SHP77 treated with DMSO at 0.1 percent for 48 hours (cell line): ENCODE measurements around the gene ZBTB16.

Experiments
- DNase-seq: peaks from one replicate; lab custom pipeline; 2025; lab: John Stamatoyannopoulos, UW

The ZBTB16 gene

GRCh38 chr11:114243461-114244372, 184.2 kb downstream of the ZBTB16 start:
- peak; percentile 63 for DNase-seq

DNA sequence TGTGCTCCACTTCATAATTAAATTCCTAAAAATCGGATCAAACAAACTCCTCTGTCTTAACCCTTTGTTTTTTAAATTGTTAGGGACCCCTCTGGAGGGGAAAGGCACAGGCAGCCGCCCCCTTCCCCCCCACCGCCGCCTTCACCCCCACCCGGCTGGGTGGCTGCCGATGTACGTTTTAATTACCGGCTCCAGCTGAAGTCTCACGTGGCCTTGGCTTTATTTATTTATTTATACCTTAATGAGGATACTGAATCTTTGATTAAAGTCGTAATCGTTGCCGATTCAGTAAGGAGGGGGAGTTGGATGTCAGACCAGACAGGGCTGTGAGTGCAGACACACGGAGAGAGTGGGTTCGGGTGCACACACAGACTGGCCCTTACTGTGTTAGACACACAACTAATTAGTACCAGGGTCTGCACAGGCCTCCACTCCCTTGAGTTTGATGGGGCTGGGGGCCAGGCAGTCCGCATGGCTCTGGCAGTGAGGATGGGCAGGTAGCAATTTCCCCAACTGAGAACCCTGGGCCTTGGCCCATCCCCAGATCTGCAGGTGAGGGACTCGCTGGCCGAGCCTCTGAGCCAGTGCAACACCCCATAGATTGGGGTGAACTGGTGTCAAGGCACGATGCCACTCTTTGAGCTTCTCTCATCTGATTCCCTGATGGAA, 185.3 kb downstream of the ZBTB16 start:
- no peak for DNase-seq

- DNase-seq, result no peak
These were observed 187.0 kb downstream of the ZBTB16 start for GRCh38 chr11:114246321-114247069.

- DNase-seq, result no peak
These were observed 187.7 kb downstream of the ZBTB16 start for GRCh38 chr11:114247070-114247789.

DNA sequence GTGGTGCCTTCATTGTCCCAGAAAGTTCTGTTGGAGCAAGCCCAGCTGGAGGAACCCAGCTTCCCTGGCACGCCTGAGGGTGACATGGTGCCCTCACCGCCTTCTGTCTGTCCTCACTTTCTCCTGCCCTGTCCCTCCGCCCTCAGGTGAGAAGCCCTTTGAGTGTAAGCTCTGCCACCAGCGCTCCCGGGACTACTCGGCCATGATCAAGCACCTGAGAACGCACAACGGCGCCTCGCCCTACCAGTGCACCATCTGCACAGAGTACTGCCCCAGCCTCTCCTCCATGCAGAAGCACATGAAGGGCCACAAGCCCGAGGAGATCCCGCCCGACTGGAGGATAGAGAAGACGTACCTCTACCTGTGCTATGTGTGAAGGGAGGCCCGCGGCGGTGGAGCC, 190.7 kb downstream of the ZBTB16 start:
- DNase-seq, result no peak

DNA sequence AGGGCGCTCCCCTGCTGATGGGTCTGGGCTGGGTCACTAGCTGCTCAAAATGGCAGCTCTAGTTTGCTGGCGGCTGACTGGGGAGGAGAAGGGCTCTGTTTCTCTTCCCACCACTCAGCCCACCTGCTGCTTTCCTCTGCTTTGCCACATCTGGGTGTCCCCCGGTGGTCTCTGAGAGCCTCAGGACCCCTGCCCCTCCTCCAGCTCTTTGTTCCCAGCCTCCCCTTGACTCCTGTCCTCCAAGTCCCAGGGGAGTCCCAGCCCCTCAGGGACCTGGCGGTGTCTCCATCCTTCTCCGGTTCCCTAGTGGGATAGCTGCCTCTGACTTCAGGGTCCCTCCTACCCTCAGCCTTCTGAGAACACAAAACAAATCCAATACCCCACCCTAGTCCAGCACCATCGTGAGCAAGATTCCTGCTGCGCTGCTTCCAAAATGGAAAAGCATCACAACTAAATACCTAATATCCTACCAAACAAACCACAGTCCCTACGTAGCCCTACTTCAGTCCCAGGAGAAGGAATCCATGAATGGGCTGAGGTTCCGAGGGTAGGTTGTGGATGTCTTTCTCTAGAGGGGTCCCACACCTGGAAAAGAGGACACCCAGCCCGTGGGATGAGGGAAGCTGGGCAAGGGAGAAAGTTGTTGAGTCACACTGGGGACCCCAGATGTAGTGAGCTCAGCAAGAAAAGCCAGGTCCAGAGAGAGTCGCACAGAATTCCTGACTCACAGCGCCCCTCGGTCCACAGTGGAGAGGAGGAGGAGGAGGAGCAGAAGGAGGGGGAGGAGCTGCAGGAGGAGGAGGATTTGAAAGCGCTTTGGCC, 191.7 kb downstream of the ZBTB16 start:
- no peak for DNase-seq

- no peak for DNase-seq
These were observed 192.4 kb downstream of the ZBTB16 start for GRCh38 chr11:114251815-114252337.

DNA sequence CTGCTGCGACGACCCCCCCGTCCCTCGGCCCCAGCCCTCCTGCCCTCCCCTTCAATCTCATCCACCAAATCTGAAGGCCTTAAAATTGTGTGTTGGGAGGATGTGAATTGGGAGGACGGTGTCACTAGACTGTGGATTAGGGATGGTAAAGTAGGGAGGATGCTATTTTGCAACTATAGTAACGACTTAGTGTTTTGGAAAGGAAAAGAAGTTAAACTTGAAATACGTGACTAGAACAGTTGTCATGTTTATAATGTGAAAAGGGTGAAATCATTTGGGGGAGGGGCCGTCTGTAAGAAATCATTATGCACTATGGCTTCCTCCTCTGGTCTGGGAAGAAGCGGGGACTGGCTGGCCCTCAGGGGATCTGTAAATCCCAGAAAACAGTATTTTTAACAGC, 193.3 kb downstream of the ZBTB16 start:
- no peak for DNase-seq

DNA sequence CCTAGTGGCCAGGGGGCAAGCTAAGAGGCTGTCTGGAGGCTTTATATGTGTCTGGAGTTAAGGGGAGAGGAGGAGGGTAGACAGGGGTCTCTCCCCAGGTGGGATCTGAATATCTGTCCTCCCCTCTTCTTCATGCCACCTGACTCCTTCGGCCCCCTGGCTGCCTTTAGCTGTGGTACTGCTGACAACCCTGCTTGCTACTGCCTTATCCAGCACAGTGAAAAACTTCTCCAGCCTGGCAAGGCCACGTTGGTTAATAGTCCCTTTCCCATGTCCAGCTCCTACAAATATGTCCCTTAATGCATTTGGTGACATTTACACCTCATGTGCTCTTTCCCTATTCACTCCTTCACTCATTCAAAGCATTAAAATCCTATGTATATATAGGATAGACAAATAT, 194.3 kb downstream of the ZBTB16 start:
- DNase-seq, result no peak

- no peak for DNase-seq
These were observed 195.1 kb downstream of the ZBTB16 start for GRCh38 chr11:114254571-114255146.

DNA sequence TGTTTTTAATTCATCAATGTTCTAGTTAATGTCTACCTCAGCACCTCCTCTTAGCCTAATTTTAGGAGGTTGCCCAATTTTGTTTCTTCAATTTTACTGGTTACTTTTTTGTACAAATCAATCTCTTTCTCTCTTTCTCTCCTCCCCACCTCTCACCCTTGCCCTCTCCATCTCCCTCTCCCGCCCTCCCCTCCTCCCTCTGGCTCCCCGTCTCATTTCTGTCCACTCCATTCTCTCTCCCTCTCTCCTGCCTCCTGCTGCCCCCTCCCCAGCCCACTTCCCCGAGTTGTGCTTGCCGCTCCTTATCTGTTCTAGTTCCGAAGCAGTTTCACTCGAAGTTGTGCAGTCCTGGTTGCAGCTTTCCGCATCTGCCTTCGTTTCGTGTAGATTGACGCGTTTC, 195.8 kb downstream of the ZBTB16 start:
- no peak for DNase-seq

DNA sequence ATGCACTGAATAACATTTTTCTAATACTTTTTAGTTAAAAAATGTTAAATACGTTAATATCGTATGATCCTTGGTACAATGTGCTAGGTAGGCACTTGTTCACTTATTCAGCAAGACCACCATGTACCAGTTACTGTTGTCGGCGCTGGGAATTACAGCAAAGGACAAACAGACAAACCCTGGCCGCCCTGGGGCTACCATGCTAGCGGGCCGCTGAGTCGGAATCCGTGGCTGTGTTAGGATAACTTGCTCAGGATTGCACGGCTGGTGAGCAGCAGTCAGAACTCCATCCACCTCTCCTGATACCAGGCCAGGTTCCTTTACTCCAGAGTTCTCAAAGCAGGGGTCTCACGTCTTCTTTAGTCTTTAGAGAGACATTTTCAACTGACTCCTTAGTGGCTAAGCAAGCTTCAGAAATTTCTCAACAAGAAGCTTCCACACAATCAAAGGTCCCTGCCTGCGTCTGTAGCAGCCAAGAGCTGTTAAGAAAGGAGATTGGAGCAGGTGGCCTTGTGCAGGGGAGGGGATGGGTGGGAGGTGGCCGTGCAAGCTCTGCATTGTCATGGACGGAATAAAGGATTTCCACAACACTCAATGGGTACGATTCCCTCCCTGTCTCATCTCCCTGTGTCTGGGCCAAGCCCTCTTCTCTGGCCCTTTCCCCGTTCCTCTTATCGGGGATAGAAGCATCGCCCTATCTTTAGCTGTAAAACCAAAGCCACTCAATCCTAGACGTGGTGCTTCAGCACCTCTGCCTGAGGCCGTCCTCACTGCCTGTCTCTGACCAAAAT, 196.9 kb downstream of the ZBTB16 start:
- DNase-seq, result no peak

- no peak for DNase-seq
These were observed 197.4 kb downstream of the ZBTB16 start for GRCh38 chr11:114256967-114257286.

DNA sequence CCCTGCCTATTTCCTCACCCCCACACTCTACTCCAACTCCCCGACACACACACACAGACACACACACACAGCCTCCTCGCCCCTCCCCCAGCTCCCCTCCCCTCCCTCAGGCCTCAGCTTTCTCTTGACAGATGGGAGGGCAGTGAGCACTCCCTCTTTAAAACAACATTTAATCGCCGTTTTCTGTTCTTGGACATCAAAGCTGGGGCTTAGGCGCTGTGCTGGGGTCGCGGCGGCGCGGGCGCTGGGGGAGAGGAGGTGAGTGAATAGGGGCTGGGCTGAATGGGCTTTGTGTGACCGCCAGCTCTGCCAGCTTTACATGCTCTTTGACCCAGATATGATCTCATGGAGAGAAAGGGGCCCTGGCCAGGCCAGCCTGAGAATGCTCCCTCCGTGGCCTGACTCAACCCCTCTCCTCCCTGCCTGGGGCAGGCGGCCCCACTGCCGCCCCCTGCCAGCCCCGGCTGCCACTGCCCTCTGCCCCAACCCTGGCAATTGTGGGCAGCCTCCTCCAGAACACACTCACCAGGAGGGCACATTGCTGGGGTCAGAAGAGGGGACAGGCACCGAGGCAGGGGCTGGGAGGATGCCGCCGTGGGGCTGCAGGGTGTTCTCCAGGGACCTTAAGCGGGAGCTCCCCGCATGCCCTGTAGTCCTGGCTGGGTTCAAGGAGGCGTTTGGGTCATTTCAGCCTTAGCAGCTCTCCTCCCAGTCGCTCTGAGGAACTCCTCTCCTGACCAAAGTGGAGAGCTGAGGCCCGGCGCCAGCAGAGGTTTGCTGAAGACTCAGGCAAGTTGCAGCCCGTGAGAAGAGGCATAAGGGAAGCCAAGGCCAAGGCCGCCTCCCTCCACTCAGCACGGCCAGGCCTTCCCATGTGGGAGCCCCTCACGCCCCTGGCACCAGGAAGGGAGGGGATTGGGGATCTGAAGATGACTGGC, 198.4 kb downstream of the ZBTB16 start:
- no peak for DNase-seq

GRCh38 chr11:114258696-114259095, 199.2 kb downstream of the ZBTB16 start:
- no peak for DNase-seq

DNA sequence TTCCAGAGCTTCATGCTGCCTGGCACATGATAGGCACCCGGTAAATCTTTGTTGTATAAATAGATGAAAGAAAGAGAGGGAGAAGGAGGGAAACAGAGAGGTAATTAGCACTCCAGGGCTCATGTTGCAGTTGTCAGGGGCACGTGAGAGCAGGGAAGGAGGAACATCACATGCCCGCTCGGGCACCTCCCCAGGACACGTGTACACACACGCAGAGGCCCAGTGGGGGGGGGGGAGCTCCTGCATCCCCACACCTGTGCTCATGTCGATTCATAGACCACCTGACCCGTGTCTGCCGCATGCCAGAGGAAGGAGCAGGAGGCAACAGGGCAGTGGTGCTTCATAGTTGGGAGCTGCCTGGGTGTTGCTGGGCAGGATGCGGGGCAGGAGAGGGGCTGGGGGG, 199.6 kb downstream of the ZBTB16 start:
- DNase-seq, result no peak

GRCh38 chr11:114259551-114259983, 200.1 kb downstream of the ZBTB16 start:
- DNase-seq, result no peak

GRCh38 chr11:114260077-114260476, 200.6 kb downstream of the ZBTB16 start:
- DNase-seq, result no peak

- DNase-seq, result no peak
These were observed 201.0 kb downstream of the ZBTB16 start for GRCh38 chr11:114260483-114260882.
